ENCODE measurements around the gene PGAP1. TPM values are rescaled to one million over a fixed set of nuclear protein-coding genes. Genes with fewer than 3 reads are reported as not detected.
A peak's percentile ranks its signal among the peaks of the same experiment; 100 is the strongest.

The PGAP1 gene
- total and polyA plus RNA-seq, 2 of the 8 experiments (the other 6 are each of a cell fraction or from before 2014, with no cell fraction given), result 8.3 to 24.1 TPM

GRCh38 chr2:196949116-196949515 is 22.6 kb upstream of the PGAP1 start:
- DNase-seq (ENCODE audit: low read depth in 1 of 2, low spot score in 2 of 2) (no peak), FAIRE-seq (no peak)
- peaks cover 0 to 4% (median 1%) of the 10 kb centered on the region in 4 experiments; a peak in 2 of 7 replicates for H3K4me1 ChIP-seq (replicated peaks in 1 of 4; ENCODE audit: control insufficient read depth in 3 of 4, insufficient read depth in 4 of 4, low read length in 3 of 4)
- H2AK5ac ChIP-seq (ENCODE audit: low read depth, low read length), result no peak overlapping the region
- H3K23me2 ChIP-seq (ENCODE audit: low read depth, low read length), result no peaks in the 10 kb centered on the region
- no peaks in the 10 kb centered on the region for H3K9me3 ChIP-seq (ENCODE audit: insufficient read depth in 2 of 2, low read depth in 1 of 2, low read length in 1 of 2)
- no peaks in the 10 kb centered on the region for H3K36me3 ChIP-seq (ENCODE audit: control insufficient read depth in 2 of 4, insufficient read depth in 4 of 4, low read length in 3 of 4)
- H3K79me2 ChIP-seq (ENCODE audit: control insufficient read depth in 1 of 2, insufficient read depth in 2 of 2, low read length in 2 of 2), result no peaks in the 10 kb centered on the region
- no peak overlapping the region for H2BK5ac ChIP-seq (ENCODE audit: low read depth, low read length)
- no peak overlapping the region for H4K91ac ChIP-seq (replicated peaks; ENCODE audit: insufficient read length, low read length)
- H4K20me1 ChIP-seq (replicated peaks in 1 of 2; ENCODE audit: control insufficient read depth in 1 of 2, insufficient read depth in 2 of 2, low read length in 2 of 2), result no peaks in the 10 kb centered on the region
- ChIA-PET CTCF (ENCODE audit: partially characterized antibody) (interaction anchor here (1.0 kb wide), 1 partner anchor 44 kb away, joined by 4 read pairs; no protein-coding TSS in a partner anchor), POLR2A (ENCODE audit: partially characterized antibody) (no interaction called here)
- no peak overlapping the region for H2BK12ac ChIP-seq (ENCODE audit: low read depth, low read length)
- H2BK120ac ChIP-seq (replicated peaks; ENCODE audit: low read depth, low read length), result no peak overlapping the region
- no peak overlapping the region for H2AFZ ChIP-seq (ENCODE audit: low read length)
- no peak overlapping the region for H4K8ac ChIP-seq (ENCODE audit: extremely low read depth, insufficient read depth, low read length)
- WGBS, 2 experiments (ENCODE audit: extremely low coverage in 1 of 2, insufficient coverage in 1 of 2, insufficient read length in 1 of 2, insufficient replicate concordance in 2 of 2, low coverage in 1 of 2, low lambda C conversion rate in 2 of 2, missing lambda C conversion rate in 1 of 2), result 83% methylated on average over 5 of the region's 5 CpGs; no CpG with 5 or more reads in 1 of the 2 experiments
- no peak overlapping the region for H3K14ac ChIP-seq (ENCODE audit: insufficient read length)
- H3K23ac ChIP-seq (ENCODE audit: insufficient read length), result no peak overlapping the region
- H3K79me1 ChIP-seq (ENCODE audit: low read depth, low read length), result no peaks in the 10 kb centered on the region
- TF ChIP-seq TCF12 (IDR thresholded peaks at IDR 0.05; ENCODE audit: low read depth, low read length) (no peak), CHD2 (IDR thresholded peaks at IDR 0.05; ENCODE audit: low read length) (no peak), SIX5 (IDR thresholded peaks at IDR 0.05; ENCODE audit: low read depth, low read length) (no peak), CBX8 (IDR thresholded peaks at IDR 0.05; ENCODE audit: borderline replicate concordance, low read depth, low read length) (no peak)
- TF ChIP-seq, protein P1, sequence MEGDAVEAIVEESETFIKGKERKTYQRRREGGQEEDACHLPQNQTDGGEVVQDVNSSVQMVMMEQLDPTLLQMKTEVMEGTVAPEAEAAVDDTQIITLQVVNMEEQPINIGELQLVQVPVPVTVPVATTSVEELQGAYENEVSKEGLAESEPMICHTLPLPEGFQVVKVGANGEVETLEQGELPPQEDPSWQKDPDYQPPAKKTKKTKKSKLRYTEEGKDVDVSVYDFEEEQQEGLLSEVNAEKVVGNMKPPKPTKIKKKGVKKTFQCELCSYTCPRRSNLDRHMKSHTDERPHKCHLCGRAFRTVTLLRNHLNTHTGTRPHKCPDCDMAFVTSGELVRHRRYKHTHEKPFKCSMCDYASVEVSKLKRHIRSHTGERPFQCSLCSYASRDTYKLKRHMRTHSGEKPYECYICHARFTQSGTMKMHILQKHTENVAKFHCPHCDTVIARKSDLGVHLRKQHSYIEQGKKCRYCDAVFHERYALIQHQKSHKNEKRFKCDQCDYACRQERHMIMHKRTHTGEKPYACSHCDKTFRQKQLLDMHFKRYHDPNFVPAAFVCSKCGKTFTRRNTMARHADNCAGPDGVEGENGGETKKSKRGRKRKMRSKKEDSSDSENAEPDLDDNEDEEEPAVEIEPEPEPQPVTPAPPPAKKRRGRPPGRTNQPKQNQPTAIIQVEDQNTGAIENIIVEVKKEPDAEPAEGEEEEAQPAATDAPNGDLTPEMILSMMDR (IDR thresholded peaks at IDR 0.05; ENCODE audit: control extremely low read depth in 1 of 3, insufficient read depth in 1 of 3, low read depth in 1 of 3, low read length in 3 of 3), result no peak
- TF ChIP-seq, protein P2, sequence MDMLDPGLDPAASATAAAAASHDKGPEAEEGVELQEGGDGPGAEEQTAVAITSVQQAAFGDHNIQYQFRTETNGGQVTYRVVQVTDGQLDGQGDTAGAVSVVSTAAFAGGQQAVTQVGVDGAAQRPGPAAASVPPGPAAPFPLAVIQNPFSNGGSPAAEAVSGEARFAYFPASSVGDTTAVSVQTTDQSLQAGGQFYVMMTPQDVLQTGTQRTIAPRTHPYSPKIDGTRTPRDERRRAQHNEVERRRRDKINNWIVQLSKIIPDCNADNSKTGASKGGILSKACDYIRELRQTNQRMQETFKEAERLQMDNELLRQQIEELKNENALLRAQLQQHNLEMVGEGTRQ (IDR thresholded peaks at IDR 0.05; ENCODE audit: low read length), result no peak
- H3K56ac ChIP-seq (replicated peaks; ENCODE audit: insufficient read length, low read depth, low read length), result no peak overlapping the region
- H3K27ac ChIP-seq (ENCODE audit: low read depth, low read length), result no peak overlapping the region
- no peak overlapping the region for H3K18ac ChIP-seq (ENCODE audit: extremely low read depth, low read length)
- no peaks in the 10 kb centered on the region for H3K27me3 ChIP-seq (replicated peaks in 1 of 4; ENCODE audit: control insufficient read depth in 3 of 4, extremely low read depth in 1 of 4, insufficient read depth in 3 of 4, low read length in 3 of 4)
- peak overlapping the region; percentile 85 for H3K4ac ChIP-seq (replicated peaks; ENCODE audit: insufficient read length, low read depth, low read length)
- no peak overlapping the region for H4K5ac ChIP-seq (ENCODE audit: insufficient read length, low read depth, low read length)
- H2BK20ac ChIP-seq (ENCODE audit: low read length), result no peak overlapping the region
- no peak overlapping the region for H2BK15ac ChIP-seq (ENCODE audit: low read length)
- no peak overlapping the region for H3K4me3 ChIP-seq (ENCODE audit: extremely low read depth in 1 of 4, insufficient read depth in 2 of 4, low read depth in 3 of 4, low read length in 4 of 4)
- H3K4me2 ChIP-seq (ENCODE audit: insufficient read depth in 1 of 2, low read depth in 2 of 2, low read length in 2 of 2), result no peak overlapping the region
- no peak overlapping the region for H3K9ac ChIP-seq (replicated peaks in 1 of 4; ENCODE audit: extremely low read depth in 1 of 4, low read depth in 3 of 4, low read length in 3 of 4)

All from H1 (cell line).